Heart left ventricle (tissue), 16 donors: ENCODE measurements around the gene CNST. TPM values are rescaled to one million over a fixed set of nuclear protein-coding genes. Genes with fewer than 3 reads are reported as not detected.

ENCODE experiments used
- ATAC-seq, 4 donors: fragments of 200-7000 bp; cut with Tn5 transposase; one replicate each; pipeline ENCODE4 v1.9.1; 2020 to 2022; ENCODE audit warnings: moderate library complexity in 4 of 4, mild to moderate bottlenecking in 3 of 4, moderate number of reproducible peaks in 1 of 4
- DNase-seq, 5 donors: peaks; one replicate each; pipeline ENCODE4 v3.0.0-alpha.2; 2020
- H3K27ac ChIP-seq, 12 donors: fragments of 200-600 bp; sonication (generic) in 4 of 12; one replicate each; pipeline versions ENCODE4 v1.5.0 to v1.8.0; 2016 to 2022; ENCODE audit warnings: mild to moderate bottlenecking in 2 of 12
- H3K27me3 ChIP-seq, 9 donors: fragments of 200-600 bp; sonication (generic) in 2 of 9; one replicate each; pipeline versions ENCODE4 v1.5.1 to v1.8.0; 2016 to 2022; ENCODE audit warnings: mild to moderate bottlenecking in 3 of 9
- H3K36me3 ChIP-seq, 9 donors: fragments of 200-600 bp; sonication (generic) in 2 of 9; one replicate each; pipeline versions ENCODE4 v1.5.0 to v1.8.0; 2018 to 2022; ENCODE audit warnings: mild to moderate bottlenecking in 2 of 9
- H3K4me1 ChIP-seq, 12 donors: fragments of 200-600 bp; sonication (generic) in 4 of 12; one replicate each; pipeline versions ENCODE4 v1.5.0 to v1.8.0; 2016 to 2022; ENCODE audit warnings: mild to moderate bottlenecking in 3 of 12
- H3K4me3 ChIP-seq, 12 donors: fragments of 200-600 bp; sonication (generic) in 4 of 12; one replicate each; pipeline versions ENCODE4 v1.5.0 to v1.8.0; 2017 to 2022; ENCODE audit warnings: mild to moderate bottlenecking in 9 of 12, moderate library complexity in 4 of 12
- H3K9me3 ChIP-seq, 12 donors: fragments of 200-600 bp; sonication (generic) in 4 of 12; one replicate each; pipeline versions ENCODE4 v1.5.0 to v1.8.0; 2016 to 2022; ENCODE audit warnings: mild to moderate bottlenecking in 1 of 12
- POLR2A ChIP-seq, 2 donors: fragments of 450-650 bp; IDR thresholded peaks; one replicate each; pipeline ENCODE4 v1.6.1; 2017; ENCODE audit warnings: antibody characterized with exemption in 2 of 2, mild to moderate bottlenecking in 2 of 2, moderate library complexity in 2 of 2
- WGBS, 4 donors: extraction: QIAGEN DNeasy Blood & Tissue Kit in 2 of 4; methylation state at CpG; one replicate each; pipeline versions ENCODE4 v1.1.5 to v1.1.7; 2013 to 2018; 5-methylcytosine and 5-hydroxymethylcytosine counted together
- intact Hi-C, 10 donors: fragments of 100-400 bp; cut with DNase I; formaldehyde crosslinking; loops; one replicate each; pipeline versions ENCODE4 v1.11.1 to v1.14.2; 2022
- polyA plus RNA-seq, 2 donors: library from polyadenylated mRNA; stranded (reverse); fragments of 200-250 nt; gene quantifications; one replicate each; pipeline ENCODE4 v1.2.3, GENCODE V29; 2013
- total RNA-seq, 9 donors: library from RNA; depleted of rRNA in 2 of 9; stranded (reverse); fragments of >200 nt in 2 of 9; fragmentation: NEBNext Ultra II Directional in 3 of 9; extraction: Animal tissue kit (Norgen Biotek cat#: 25700) in 3 of 9; gene quantifications; one replicate each; pipeline versions ENCODE4 v1.1.0 to v1.2.4, GENCODE V29; 2016 to 2023
- TF ChIP-seq, protein P1 (sequence below), 12 donors: fragments of 200-600 bp; sonication (generic) in 4 of 12; IDR thresholded peaks; one replicate each; pipeline versions ENCODE4 v1.5.0 to v1.8.0; 2018 to 2022; ENCODE audit warnings: antibody characterized with exemption in 12 of 12, mild to moderate bottlenecking in 5 of 12
- donor health status: ischemic (EF 13 %, LVEDD 7.1; RV severe dilation, severe dysfunction).
- donor health status: healthy with polysubstance abuse.
- donor health status: DM: no; HTN: yes; CAD: no.
- donor health status: DM: no; HTN: no; CAD: no.
- donor health status: ischemic (EF 25% LVEDD 6.9; RV normal size, moderate dysfunction).
- donor health status: ischemic (EF 25% LVEDD 5.7; RV mildly dilated, moderate dysfunction).
- donor health status: healthy.
- donor health status: DM: yes; HTN: yes; CAD: no.
- donor health status: ischemic (EF 35%, LVEDD 5.7; RV mildly dilated, moderate dysfunction).
- donor health status: nonischemic (EF 11% LVEDD 7.7; RV severe dilation, severe dysfunction).
- donor health status: DM: yes; HTN: yes; CAD: no.
- donor health status: PGD.
- donor health status: ischemic (EF 29% LVEDD 5.4; RV normal size, mild dysfunction).
- donor health status: nonischemic (EF 23%, LVEDD 6.1; RV moderate dilation, normal function).

Gene CNST
- total and polyA plus RNA-seq, 11 donors = 3.9 to 23.9 (median 17.6) TPM

DNA sequence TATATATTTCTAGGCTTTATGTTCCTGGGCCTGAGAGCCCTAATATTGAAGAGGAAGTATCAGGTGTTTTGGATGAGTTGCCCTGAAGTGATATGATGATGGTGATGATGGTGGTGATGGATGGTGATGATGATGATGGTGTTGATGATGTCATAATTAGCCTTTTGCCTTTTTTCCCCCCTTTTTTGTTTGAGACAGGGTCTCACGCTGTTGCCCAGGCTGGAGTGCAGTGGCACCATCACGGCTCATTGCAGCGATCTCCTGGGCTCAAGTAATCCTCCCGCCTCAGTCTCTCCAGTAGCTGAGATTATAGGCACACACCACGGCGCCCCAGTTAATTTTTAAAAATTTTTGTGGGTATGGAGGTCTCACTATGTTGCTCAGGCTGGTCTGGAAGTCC lies 76.5 kb downstream of the CNST start:
- intact Hi-C loops = loop anchor here in 3 of 10 donors (5.0 to 10.0 kb wide), 3 partner anchors 52 to 78 kb away; partner anchors contain the start of genes CNST (in 3 of the 3) and TFB2M (in 3 of the 3)
- TF ChIP-seq POLR2A (IDR thresholded peaks at IDR 0.05) = no peak
- TF ChIP-seq, protein P1, sequence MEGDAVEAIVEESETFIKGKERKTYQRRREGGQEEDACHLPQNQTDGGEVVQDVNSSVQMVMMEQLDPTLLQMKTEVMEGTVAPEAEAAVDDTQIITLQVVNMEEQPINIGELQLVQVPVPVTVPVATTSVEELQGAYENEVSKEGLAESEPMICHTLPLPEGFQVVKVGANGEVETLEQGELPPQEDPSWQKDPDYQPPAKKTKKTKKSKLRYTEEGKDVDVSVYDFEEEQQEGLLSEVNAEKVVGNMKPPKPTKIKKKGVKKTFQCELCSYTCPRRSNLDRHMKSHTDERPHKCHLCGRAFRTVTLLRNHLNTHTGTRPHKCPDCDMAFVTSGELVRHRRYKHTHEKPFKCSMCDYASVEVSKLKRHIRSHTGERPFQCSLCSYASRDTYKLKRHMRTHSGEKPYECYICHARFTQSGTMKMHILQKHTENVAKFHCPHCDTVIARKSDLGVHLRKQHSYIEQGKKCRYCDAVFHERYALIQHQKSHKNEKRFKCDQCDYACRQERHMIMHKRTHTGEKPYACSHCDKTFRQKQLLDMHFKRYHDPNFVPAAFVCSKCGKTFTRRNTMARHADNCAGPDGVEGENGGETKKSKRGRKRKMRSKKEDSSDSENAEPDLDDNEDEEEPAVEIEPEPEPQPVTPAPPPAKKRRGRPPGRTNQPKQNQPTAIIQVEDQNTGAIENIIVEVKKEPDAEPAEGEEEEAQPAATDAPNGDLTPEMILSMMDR (IDR thresholded peaks at IDR 0.05) = no peak
- ATAC-seq = no peak
- Histone ChIP-seq H3K4me1 (peaks cover 0 to 29% (median 7%) of the 10 kb centered on the region in 12 donors), H3K27me3 (no peaks in the 10 kb centered on the region), H3K27ac (no peak overlapping the region), H3K36me3 (peaks cover 0 to 49% (median 30%) of the 10 kb centered on the region in 9 donors), H3K9me3 (no peaks in the 10 kb centered on the region), H3K4me3 (no peak overlapping the region)
- no peak for DNase-seq
- WGBS, 4 donors = 97 to 100% (median 99%) methylated on average over 6 of the region's 6 CpGs

DNA sequence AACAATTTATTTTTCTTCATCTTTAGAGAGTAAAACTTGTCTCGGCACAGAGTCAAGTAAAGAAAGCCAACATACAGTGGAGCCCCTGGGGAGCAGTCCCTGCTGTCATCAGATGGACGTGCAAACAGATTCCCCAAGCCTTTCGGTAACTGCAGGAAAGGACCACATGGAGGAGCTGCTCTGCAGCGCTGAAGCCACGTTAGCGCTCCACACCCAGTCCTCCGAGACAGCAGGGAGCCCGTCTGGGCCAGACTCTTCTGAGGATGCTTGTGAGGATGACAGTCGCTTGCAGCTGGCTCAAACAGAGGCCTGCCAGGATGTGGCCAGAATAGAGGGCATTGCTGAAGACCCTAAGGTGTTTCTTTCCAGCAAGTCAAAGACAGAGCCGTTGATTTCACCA lies 80.9 kb downstream of the CNST start:
- Histone ChIP-seq H3K9me3 (no peaks in the 10 kb centered on the region), H3K4me3 (peak overlapping the region in 10 of 12 donors; percentile 9 to 58 (median 46)), H3K27me3 (no peaks in the 10 kb centered on the region), H3K36me3 (peaks cover 0 to 49% (median 40%) of the 10 kb centered on the region in 9 donors), H3K4me1 (peaks cover 0 to 24% (median 1%) of the 10 kb centered on the region in 12 donors), H3K27ac (peak overlapping the region in 11 of 12 donors; percentile 35 to 77 (median 58))
- ATAC-seq (peak; percentile 84 to 97 (median 96)), DNase-seq (peak; percentile 73 to 84 (median 74))
- intact Hi-C loops = loop anchor here (1.0 to 10.0 kb wide), 7 partner anchors 35 to 82 kb away; partner anchors contain the start of genes CNST (in 4 of the 10) and TFB2M (in 4 of the 10)
- WGBS, 4 donors = 20 to 37% (median 23%) methylated on average over 9 to 10 of the region's 10 CpGs
- TF ChIP-seq, protein P1 (IDR thresholded peaks at IDR 0.05) = peak; percentile 38 to 79 (median 64)
- no peak for TF ChIP-seq POLR2A (IDR thresholded peaks at IDR 0.05)

DNA sequence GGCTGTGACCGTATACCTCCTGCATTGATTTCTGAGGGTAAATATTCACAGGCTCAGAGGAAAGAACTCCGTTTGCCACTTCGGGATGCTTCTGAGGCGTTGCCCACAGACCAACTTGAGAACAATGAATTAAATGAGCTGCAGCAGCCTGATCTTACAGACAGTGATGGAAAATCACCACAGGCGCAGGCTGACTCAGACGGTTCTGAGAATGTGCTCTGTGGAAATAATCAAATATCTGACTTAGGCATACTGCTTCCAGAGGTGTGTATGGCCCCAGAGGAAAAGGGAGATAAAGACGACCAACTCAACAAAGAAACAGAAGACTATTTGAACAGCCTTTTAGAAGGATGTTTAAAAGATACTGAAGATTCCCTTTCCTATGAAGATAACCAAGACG lies 81.3 kb downstream of the CNST start:
- peaks cover 0 to 52% (median 37%) of the 10 kb centered on the region in 9 donors for H3K36me3 ChIP-seq

More for the DNA sequence above, 81.3 kb downstream of the CNST start:
- H3K9me3 ChIP-seq = no peaks in the 10 kb centered on the region
- TF ChIP-seq, protein P1 (IDR thresholded peaks at IDR 0.05) = no peak
- TF ChIP-seq POLR2A (IDR thresholded peaks at IDR 0.05) = no peak
- no peak for DNase-seq
- peak overlapping the region in 11 of 12 donors; percentile 35 to 77 (median 58) for H3K27ac ChIP-seq
- H3K4me3 ChIP-seq = peak overlapping the region in 10 of 12 donors; percentile 9 to 58 (median 46)
- 67 to 76% (median 70%) methylated on average over 8 of the region's 8 CpGs for WGBS, 4 donors
- H3K4me1 ChIP-seq = peaks cover 0 to 27% (median 1%) of the 10 kb centered on the region in 12 donors
- peak in 3 of 4 donors; percentile 46 to 76 (median 60) for ATAC-seq
- intact Hi-C loops = loop anchor here (1.0 to 10.0 kb wide), 7 partner anchors 35 to 83 kb away; partner anchors contain the start of genes CNST (in 4 of the 10) and TFB2M (in 4 of the 10)
- no peaks in the 10 kb centered on the region for H3K27me3 ChIP-seq
